Stimulated activated effector memory CD8-positive, alpha-beta T cell treated with anti-CD3 and anti-CD28 coated beads, Interleukin-12 subunit alpha, Interleukin-12 subunit beta, amount 100 ng/mL, for 72 hours (primary cell): ENCODE measurements around the gene KLHDC7B.
"Not testable (repeated sequence)": the region's sequence is repeated elsewhere in the genome, so short reads cannot be mapped to it uniquely, and the experiment has no call there.

Source experiments
- ATAC-seq: fragments of 150-1000 bp; cut with Tn5 transposase; 2 replicates; pipeline ENCODE4 v1.10.0; 2021
- DNase-seq, 2 donors: peaks; one replicate each; pipeline ENCODE4 v3.0.0; 2021 to 2022; ENCODE audit warnings: low spot score in 2 of 2
- H3K27ac Mint-ChIP-seq: one replicate; pipeline ENCODE4 v1.8.0; 2022; ENCODE audit warnings: mild to moderate bottlenecking, mixed read lengths
- H3K36me3 Mint-ChIP-seq: one replicate; pipeline ENCODE4 v1.8.0; 2022; ENCODE audit warnings: mild to moderate bottlenecking, mixed read lengths
- H3K4me1 Mint-ChIP-seq: one replicate; pipeline ENCODE4 v1.8.0; 2022; ENCODE audit warnings: mixed read lengths
- H3K4me3 Mint-ChIP-seq: one replicate; pipeline ENCODE4 v1.8.0; 2022; ENCODE audit warnings: mild to moderate bottlenecking, mixed read lengths
- H3K9me3 Mint-ChIP-seq: one replicate; pipeline ENCODE4 v1.8.0; 2022; ENCODE audit warnings: mixed read lengths

KLHDC7B gene

DNA sequence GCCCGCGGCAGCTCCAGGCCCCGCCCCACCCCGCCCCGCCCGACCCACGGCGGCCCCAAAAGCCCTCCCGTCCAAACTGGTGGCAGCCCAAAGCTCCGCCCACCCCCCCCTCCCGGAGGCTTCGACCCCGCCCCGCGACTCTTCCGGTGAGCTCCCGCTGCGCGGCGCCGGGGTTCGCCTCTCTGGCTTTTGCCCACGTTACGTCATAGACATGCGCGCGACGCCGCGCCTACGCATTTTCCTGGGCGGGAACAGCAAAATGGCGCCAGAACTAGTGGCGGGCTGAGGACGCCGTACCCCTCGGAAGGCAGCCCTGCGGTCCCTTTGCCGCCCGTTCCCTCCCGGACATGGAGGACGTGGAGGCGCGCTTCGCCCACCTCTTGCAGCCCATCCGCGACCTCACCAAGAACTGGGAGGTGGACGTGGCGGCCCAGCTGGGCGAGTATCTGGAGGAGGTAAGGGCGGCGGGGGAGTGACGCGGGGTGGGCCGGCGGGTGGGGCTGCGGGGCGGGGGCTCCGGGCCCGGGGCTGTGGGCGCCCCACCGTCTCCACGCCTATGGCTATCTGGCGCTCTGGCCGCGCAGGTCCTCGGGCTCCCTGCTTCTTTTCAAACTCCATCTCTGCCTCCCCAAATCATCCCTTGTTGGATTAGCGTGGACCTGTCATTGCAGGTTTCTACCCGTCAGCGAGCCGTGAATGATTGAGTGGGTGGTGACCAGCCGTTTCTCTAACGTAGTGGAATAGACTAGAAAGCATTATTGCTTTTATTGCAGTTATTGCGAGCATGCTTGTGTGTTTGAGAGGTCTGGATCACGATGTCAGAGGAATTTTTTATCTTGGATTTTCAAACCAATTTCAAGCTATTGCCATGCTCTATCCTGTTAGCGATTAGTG is 37.5 kb upstream of the KLHDC7B start, which contains the start of gene NCAPH2:
NCAPH2 (plus strand) TSS at position 234 of the 894 bp plus-strand sequence; CDS start at position 348, 114 bp downstream.
- Mint-ChIP-seq H3K4me3 (peak within 1 kb of the TSS; percentile 96), H3K36me3 (peaks cover 64% of the 10 kb centered on the region), H3K27ac (peak within 1 kb of the TSS; percentile 97), H3K4me1 (peaks cover 27% of the 10 kb centered on the region), H3K9me3 (no peaks in the 10 kb centered on the region)
- DNase-seq, result peak; percentile 99
- peak; percentile 75 for ATAC-seq

DNA sequence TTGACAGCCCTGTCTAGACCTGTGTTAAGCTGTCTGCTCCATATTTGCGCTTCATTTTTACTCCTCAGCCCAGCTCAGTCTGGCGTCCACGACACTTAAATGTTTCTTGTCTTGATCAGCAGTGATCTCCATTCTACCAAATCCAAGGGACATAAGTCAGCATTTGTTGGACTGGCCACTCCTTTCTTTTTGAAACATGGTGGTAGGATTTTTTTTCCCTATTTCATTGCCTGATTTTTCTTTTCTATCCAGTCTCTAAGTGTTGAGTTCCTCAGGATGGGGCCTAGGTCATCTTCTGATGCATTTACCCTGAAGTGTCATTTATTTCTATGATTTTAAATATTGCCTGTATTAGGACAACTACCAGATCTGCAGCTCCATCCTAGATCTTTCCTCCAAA is 36.8 kb upstream of the KLHDC7B start:
- H3K27ac Mint-ChIP-seq, result peak overlapping the region; percentile 97
- peaks cover 32% of the 10 kb centered on the region for H3K4me1 Mint-ChIP-seq
- H3K36me3 Mint-ChIP-seq, result peaks cover 64% of the 10 kb centered on the region
- DNase-seq, result no peak
- ATAC-seq, result no peak
- H3K9me3 Mint-ChIP-seq, result no peaks in the 10 kb centered on the region
- peak overlapping the region; percentile 96 for H3K4me3 Mint-ChIP-seq

DNA sequence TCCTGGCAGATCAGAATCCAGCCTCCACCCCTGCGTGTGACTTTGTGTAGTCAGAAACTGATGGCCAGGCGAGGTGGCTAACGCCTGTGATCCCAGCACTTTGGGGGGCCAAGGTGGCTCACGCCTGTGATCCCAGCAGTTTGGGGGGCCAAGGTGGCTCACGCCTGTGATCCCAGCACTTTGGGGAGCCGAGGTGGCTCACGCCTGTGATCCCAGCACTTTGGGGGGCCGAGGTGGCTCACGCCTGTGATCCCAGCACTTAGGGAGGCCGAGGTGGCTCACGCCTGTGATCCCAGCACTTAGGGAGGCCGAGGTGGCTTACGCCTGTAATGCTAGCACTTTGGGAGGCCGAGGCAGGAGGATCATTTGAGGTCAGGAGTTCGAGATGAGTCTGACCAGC is 32.5 kb upstream of the KLHDC7B start:
- peaks cover 87% of the 10 kb centered on the region for H3K36me3 Mint-ChIP-seq
- no peaks in the 10 kb centered on the region for H3K9me3 Mint-ChIP-seq
- peaks cover 44% of the 10 kb centered on the region for H3K4me1 Mint-ChIP-seq
- DNase-seq, result no peak
- H3K4me3 Mint-ChIP-seq, result no peak overlapping the region
- no peak for ATAC-seq
- no peak overlapping the region for H3K27ac Mint-ChIP-seq

DNA sequence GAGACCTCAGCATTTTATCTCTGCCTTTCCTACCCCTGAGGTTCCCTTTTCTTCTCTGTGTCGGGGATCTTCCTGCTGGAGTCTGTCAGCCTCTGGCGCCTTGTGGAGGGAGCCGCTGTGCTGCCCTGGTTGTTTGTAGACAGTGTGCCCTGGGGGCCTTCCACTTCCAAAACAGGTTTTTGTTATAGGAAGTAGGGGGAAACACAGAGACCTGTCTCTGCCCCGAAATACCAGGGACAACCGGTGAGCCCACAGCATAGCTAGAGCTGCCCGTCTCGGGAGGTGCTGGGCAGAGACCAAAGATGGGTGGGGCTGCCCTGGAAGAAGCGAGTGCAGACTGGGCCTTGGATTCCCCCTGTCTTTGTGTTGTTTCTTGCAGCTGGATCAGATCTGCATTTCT is 29.6 kb upstream of the KLHDC7B start:
- no peak for DNase-seq
- no peak overlapping the region for H3K4me3 Mint-ChIP-seq
- peaks cover 86% of the 10 kb centered on the region for H3K36me3 Mint-ChIP-seq
- H3K27ac Mint-ChIP-seq, result no peak overlapping the region
- no peaks in the 10 kb centered on the region for H3K9me3 Mint-ChIP-seq
- ATAC-seq, result no peak
- peaks cover 30% of the 10 kb centered on the region for H3K4me1 Mint-ChIP-seq

DNA sequence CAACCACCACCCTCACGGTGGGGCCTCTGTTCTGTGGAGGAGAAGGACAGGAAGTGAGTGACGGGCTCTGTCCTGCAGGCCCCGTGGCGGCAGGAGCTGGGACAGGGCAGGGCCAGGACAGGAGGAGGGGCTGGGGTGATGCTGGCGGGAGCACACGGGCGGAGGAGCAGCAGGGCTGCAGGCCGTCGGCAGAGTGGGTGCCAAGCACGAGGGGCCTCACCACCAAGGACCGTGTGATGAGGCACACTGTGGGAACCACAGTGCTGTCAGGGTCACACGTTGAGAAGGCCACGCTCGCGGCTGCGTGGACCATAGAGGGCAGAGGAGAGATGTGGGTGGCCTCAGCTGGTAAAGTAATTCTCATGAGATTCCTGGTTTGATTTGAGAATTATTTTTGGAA is 28.8 kb upstream of the KLHDC7B start:
- DNase-seq, result no peak
- H3K36me3 Mint-ChIP-seq, result peaks cover 86% of the 10 kb centered on the region
- no peaks in the 10 kb centered on the region for H3K9me3 Mint-ChIP-seq
- no peak for ATAC-seq
- H3K4me3 Mint-ChIP-seq, result no peak overlapping the region
- H3K27ac Mint-ChIP-seq, result no peak overlapping the region
- H3K4me1 Mint-ChIP-seq, result peaks cover 30% of the 10 kb centered on the region

DNA sequence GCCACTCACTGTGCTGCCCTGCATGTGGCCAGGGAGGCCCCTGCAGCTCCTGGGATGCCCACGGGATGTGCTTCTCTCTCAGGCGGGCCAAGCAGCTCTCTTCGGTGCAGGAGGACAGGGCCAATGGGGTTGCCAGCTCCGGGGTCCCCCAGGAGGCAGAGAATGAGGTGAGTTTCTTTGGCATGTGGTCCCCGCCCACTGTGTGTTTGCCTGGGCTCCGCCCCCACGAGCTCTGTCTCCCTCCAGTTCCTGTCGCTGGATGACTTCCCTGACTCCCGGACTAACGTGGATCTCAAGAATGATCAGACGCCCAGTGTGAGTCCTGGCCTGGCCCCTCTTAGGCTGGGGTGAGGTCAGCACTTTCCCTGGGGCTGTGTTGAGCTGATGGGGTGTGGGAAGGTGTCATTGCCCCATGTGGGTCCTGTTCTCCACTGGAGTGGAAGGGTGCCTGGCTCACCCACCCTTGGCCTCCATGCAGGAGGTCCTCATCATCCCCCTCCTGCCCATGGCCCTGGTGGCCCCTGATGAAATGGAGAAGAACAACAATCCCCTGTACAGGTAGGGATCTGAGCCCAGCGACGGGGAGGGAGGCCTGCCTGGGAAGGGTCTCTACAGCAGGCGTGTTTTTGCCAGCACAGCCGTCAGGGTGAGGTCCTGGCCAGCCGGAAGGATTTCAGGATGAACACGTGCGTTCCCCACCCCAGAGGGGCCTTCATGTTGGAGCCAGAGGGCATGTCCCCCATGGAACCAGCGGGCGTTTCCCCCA is 28.0 kb upstream of the KLHDC7B start:
- ATAC-seq (no peak), DNase-seq (no peak)
- H3K36me3 Mint-ChIP-seq, result peaks cover 84% of the 10 kb centered on the region
- no peak overlapping the region for H3K27ac Mint-ChIP-seq
- H3K4me3 Mint-ChIP-seq, result no peak overlapping the region
- H3K4me1 Mint-ChIP-seq, result peaks cover 24% of the 10 kb centered on the region
- no peaks in the 10 kb centered on the region for H3K9me3 Mint-ChIP-seq

DNA sequence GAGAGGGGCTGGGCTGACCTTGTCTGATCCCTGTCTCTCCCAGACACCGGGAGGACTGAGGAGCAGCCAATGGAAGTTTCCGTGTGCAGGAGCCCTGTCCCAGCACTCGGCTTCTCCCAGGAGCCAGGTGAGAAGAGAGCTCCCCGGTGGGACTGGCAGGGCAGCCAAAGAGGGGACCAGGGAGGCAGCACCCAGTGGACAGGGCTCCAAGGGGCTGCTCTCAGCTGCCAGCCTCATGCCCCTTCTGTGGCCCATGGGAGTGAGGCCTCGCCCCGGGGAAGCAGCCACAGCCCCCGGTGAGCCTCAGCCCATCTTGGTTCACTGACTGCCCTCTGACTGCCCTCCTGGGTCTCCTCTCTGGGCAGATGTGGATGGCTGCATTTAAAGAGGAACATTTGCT is 27.1 kb upstream of the KLHDC7B start:
- DNase-seq (no peak), ATAC-seq (no peak)
- Mint-ChIP-seq H3K4me1 (peaks cover 31% of the 10 kb centered on the region), H3K36me3 (peaks cover 90% of the 10 kb centered on the region), H3K9me3 (no peaks in the 10 kb centered on the region), H3K27ac (no peak overlapping the region), H3K4me3 (no peak overlapping the region)

DNA sequence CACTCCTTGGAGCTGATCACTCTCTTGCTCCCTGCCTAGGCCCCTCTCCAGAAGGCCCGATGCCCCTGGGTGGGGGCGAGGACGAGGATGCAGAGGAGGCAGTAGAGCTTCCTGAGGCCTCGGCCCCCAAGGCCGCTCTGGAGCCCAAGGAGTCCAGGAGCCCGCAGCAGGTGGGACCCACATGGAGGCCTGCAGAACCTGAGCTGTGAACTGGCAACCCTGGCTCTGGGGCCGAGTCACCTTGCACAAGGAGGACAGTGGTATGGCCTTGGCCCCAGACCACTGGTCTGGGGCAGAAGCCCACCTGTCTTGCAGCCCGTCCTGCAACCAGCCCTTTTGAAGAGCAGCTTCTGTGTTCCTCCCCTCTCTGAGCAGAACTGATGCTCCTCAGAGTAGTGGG is 26.5 kb upstream of the KLHDC7B start:
- DNase-seq (no peak), ATAC-seq (no peak)
- Mint-ChIP-seq H3K27ac (no peak overlapping the region), H3K4me1 (peaks cover 28% of the 10 kb centered on the region), H3K4me3 (no peak overlapping the region), H3K9me3 (no peaks in the 10 kb centered on the region), H3K36me3 (peaks cover 93% of the 10 kb centered on the region)

DNA sequence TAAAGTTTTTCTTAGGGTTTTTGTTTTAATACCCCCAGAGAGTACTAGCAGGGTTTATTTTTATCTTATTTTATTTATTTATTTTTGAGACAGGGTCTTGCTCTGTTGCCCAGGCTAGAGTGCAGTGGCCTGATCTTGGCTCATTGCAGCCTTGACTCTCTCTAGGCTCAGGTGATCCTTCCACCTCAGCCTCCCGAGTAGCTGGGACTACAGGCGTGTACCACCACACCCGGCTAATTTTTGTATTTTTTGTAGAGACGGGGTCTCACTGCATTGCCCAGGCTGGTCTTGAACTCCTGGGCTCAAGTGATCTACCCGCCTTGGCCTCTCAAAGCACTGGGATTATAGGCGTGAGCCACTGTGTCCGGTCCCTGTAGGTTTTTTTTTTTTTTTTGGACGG is 25.5 kb upstream of the KLHDC7B start:
- H3K27ac Mint-ChIP-seq, H3K4me3 Mint-ChIP-seq, DNase-seq, ATAC-seq, H3K9me3 Mint-ChIP-seq: not testable (repeated sequence)
- peaks cover 30% of the 10 kb centered on the region for H3K4me1 Mint-ChIP-seq
- peaks cover 93% of the 10 kb centered on the region for H3K36me3 Mint-ChIP-seq

DNA sequence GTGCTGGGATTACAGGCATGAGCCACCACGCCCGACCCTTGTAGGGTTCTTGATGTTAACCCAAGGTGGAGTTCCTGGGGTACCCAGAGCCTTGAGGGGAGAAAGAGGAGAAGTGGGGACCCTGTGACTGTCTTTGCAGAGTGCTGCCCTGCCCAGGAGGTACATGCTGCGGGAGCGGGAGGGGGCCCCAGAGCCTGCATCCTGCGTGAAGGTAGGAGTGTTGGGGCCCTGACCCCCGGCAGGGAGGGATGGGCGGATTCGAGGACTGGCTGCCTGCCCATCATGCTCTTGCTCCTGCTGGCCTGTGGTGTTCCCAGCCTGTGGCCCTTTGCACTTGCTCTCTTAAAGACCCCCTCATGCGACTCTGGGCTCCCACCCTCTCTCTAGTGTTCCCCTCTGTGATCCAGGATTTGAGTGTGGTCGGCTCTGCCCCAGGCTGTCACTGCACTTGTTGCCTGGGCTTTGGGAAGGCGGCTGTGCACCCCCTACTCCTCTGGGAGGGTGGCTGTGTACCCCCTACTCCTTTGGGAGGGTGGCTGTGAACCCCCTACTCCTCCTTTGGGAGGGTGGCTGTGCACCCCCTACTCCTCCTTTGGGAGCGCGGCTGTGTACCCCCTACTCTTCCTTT is 24.8 kb upstream of the KLHDC7B start:
- no peaks in the 10 kb centered on the region for H3K9me3 Mint-ChIP-seq
- ATAC-seq, result no peak

DNA sequence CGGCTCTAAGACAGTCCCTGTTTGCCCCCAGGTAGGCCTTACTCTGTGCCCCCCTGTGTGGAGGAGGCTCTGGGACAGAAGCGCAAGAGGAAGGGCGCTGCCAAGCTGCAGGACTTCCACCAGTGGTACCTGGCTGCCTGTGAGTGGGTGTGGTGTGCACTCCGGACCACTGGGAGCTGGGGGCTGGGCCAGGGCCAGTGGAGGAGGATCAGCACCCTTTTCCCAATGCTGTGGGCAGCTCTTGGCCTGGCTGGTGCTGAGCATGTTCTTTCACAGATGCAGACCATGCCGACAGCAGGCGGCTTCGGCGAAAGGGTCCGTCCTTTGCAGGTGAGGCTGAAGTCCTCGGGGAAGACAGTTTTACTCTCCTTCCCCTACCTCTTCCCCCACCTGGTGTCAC is 24.0 kb upstream of the KLHDC7B start:
- DNase-seq (no peak), ATAC-seq (no peak)
- Mint-ChIP-seq H3K4me1 (peaks cover 23% of the 10 kb centered on the region), H3K27ac (no peak overlapping the region), H3K36me3 (peaks cover 91% of the 10 kb centered on the region), H3K4me3 (no peak overlapping the region), H3K9me3 (no peaks in the 10 kb centered on the region)

More for the DNA sequence above, 24.8 kb upstream of the KLHDC7B start:
- peaks cover 24% of the 10 kb centered on the region for H3K4me1 Mint-ChIP-seq
- H3K36me3 Mint-ChIP-seq, result peaks cover 92% of the 10 kb centered on the region
- peak in 1 of 2 donors; percentile 52 for DNase-seq
- no peak overlapping the region for H3K4me3 Mint-ChIP-seq
- H3K27ac Mint-ChIP-seq, result no peak overlapping the region

DNA sequence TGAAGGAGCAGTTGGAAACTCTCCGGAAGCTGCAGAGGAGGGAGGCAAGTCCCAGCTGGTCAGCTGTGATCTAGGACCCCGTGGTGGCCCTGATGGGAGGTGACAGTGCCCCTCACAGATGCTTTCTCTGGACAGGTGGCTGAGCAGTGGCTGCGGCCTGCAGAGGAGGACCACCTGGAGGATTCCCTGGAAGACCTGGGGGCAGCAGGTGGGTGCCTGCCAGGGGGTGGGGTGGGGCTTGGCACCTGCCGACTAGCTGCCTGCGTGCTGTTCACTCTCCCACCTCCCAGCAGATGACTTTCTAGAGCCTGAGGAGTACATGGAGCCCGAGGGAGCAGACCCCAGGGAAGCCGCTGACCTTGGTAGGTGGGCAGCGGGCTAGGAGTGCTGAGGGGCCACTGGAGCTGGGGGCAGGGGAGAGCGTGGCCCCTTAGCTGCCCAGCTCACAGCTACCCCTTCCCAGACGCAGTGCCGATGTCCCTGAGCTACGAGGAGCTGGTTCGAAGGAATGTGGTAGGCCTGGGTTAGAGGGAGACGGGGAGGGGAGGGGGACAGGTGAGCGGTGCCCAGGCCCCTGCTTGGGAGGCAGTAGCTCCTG is 23.4 kb upstream of the KLHDC7B start:
- Mint-ChIP-seq H3K4me1 (peaks cover 29% of the 10 kb centered on the region), H3K27ac (no peak overlapping the region), H3K36me3 (peaks cover 91% of the 10 kb centered on the region), H3K4me3 (no peak overlapping the region), H3K9me3 (no peaks in the 10 kb centered on the region)
- no peak for ATAC-seq
- DNase-seq, result no peak

DNA sequence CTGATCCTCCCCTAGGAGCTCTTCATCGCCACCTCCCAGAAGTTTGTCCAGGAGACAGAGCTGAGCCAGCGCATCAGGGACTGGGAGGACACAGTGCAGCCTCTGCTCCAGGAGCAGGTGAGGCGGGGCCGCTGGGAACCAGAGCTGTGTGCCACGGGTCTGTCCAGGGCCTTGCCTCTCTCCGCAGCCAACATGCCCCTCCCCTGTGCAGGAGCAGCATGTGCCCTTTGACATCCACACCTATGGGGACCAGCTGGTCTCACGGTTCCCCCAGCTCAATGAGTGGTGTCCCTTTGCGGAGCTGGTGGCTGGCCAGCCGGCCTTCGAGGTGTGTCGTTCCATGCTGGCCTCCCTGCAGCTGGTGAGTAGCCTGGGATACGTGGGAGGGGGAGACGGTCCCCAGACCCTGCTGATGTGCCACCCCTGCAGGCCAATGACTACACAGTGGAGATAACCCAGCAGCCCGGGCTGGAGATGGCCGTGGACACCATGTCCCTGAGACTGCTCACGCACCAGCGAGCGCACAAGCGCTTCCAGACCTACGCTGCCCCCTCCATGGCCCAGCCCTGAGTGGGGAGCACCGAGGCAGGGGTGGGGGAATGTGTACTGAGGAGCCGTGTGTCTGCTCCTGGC is 22.8 kb upstream of the KLHDC7B start:
- Mint-ChIP-seq H3K4me3 (no peak overlapping the region), H3K27ac (no peak overlapping the region), H3K4me1 (peaks cover 35% of the 10 kb centered on the region), H3K9me3 (no peaks in the 10 kb centered on the region), H3K36me3 (peaks cover 89% of the 10 kb centered on the region)
- DNase-seq (peak in 1 of 2 donors; percentile 51), ATAC-seq (no peak)

DNA sequence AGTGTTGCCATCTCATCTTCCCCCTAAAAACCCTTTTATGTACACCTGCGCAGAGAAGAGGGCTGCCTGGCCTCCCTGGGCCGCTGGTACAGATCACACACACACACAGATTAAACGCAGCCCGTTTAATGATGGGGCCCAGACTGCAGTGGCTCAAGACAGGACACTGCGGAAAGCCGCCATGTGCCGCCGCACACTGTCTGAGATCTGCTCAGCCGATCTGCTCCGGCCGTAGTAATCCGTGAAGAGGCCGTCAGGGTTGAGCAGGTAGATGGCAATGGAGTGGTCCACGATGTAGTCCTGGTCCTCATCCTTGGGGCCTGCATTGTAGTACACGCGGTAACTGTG is 22.3 kb upstream of the KLHDC7B start:
- Mint-ChIP-seq H3K36me3 (peaks cover 87% of the 10 kb centered on the region), H3K27ac (no peak overlapping the region), H3K4me3 (peak overlapping the region; percentile 93), H3K4me1 (peaks cover 41% of the 10 kb centered on the region), H3K9me3 (no peaks in the 10 kb centered on the region)
- peak in 1 of 2 donors; percentile 51 for DNase-seq
- ATAC-seq, result no peak
